Tibial artery (tissue), 4 donors: Measurements from ENCODE around the gene WNK1.

Experiments used
- DNase-seq, 2 donors: peaks; one replicate each; pipeline ENCODE4 v3.0.0-alpha.2; 2019
- H3K27ac ChIP-seq, 2 donors: fragments of 200-600 bp; sonication (generic) in 1 of 2; 1 replicate in 1 of 2; 2 replicates in 1 of 2; pipeline ENCODE4 v1.5.1; 2018 to 2019; ENCODE audit warnings: mild to moderate bottlenecking in 1 of 2
- H3K27me3 ChIP-seq, 2 donors: fragments of 200-600 bp; sonication (generic) in 1 of 2; one replicate each; pipeline versions ENCODE4 v1.5.1 to v1.6.0; 2016 to 2019
- H3K36me3 ChIP-seq, 3 donors: fragments of 200-600 bp; sonication (generic) in 2 of 3; one replicate each; pipeline ENCODE4 v1.5.1; 2016 to 2019; ENCODE audit warnings: mild to moderate bottlenecking in 2 of 3
- H3K4me1 ChIP-seq, 4 donors: fragments of 200-600 bp; sonication (generic) in 2 of 4; 1 replicate in 3 of 4; 2 replicates in 1 of 4; pipeline ENCODE4 v1.5.1; 2016 to 2019
- H3K4me3 ChIP-seq, 2 donors: fragments of 200-600 bp; sonication (generic) in 1 of 2; 1 replicate in 1 of 2; 2 replicates in 1 of 2; pipeline ENCODE4 v1.5.1; 2018 to 2019; ENCODE audit warnings: mild to moderate bottlenecking in 2 of 2
- H3K9me3 ChIP-seq, 3 donors: fragments of 200-600 bp; sonication (generic) in 1 of 3; one replicate each; pipeline ENCODE4 v1.5.1; 2016 to 2019
- CTCF ChIP-seq, 2 experiments: fragments of 200-600 bp in 1 of 2; fragments of 450-650 bp in 1 of 2; IDR thresholded peaks; one replicate each; pipeline ENCODE4 v1.5.1; 2017 to 2019; ENCODE audit warnings: antibody characterized with exemption in 2 of 2, mild to moderate bottlenecking in 1 of 2, moderate library complexity in 1 of 2
- intact Hi-C: fragments of 100-400 bp; cut with DNase I; formaldehyde crosslinking; loops from one replicate; pipeline ENCODE4 v1.15.0; 2023; ENCODE audit warnings: low total_unique reads

The WNK1 gene

GRCh38 chr12:880656-881055 lies 128.3 kb downstream of the WNK1 start:
- intact Hi-C loops, result no loop called here
- no peak for TF ChIP-seq CTCF (IDR thresholded peaks at IDR 0.05)
- Histone ChIP-seq H3K4me3 (no peak overlapping the region), H3K9me3 (no peaks in the 10 kb centered on the region), H3K27ac (no peak overlapping the region), H3K27me3 (no peaks in the 10 kb centered on the region), H3K4me1 (no peaks in the 10 kb centered on the region), H3K36me3 (peaks cover 78 to 89% (median 82%) of the 10 kb centered on the region in 3 donors)
- DNase-seq, result no peak

GRCh38 chr12:884746-885414 lies 132.5 kb downstream of the WNK1 start:
- DNase-seq, result no peak
- Histone ChIP-seq H3K36me3 (peaks cover 96 to 99% (median 98%) of the 10 kb centered on the region in 3 donors), H3K4me1 (no peaks in the 10 kb centered on the region), H3K27ac (no peak overlapping the region), H3K4me3 (no peak overlapping the region), H3K9me3 (no peaks in the 10 kb centered on the region), H3K27me3 (no peaks in the 10 kb centered on the region)
- no peak for TF ChIP-seq CTCF (IDR thresholded peaks at IDR 0.05)
- intact Hi-C loops, result no loop called here

DNA sequence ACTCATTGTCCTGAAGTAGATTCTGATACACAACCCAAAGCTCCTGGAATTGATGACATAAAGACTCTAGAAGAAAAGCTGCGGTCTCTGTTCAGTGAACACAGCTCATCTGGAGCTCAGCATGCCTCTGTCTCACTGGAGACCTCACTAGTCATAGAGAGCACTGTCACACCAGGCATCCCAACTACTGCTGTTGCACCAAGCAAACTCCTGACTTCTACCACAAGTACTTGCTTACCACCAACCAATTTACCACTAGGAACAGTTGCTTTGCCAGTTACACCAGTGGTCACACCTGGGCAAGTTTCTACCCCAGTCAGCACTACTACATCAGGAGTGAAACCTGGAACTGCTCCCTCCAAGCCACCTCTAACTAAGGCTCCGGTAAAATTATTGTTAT lies 133.3 kb downstream of the WNK1 start:
- peaks cover 96 to 99% (median 98%) of the 10 kb centered on the region in 3 donors for H3K36me3 ChIP-seq
- no peak overlapping the region for H3K27ac ChIP-seq
- H3K4me3 ChIP-seq, result no peak overlapping the region
- H3K9me3 ChIP-seq, result no peaks in the 10 kb centered on the region
- DNase-seq, result no peak
- no peaks in the 10 kb centered on the region for H3K4me1 ChIP-seq
- intact Hi-C loops, result no loop called here
- no peak for TF ChIP-seq CTCF (IDR thresholded peaks at IDR 0.05)
- no peaks in the 10 kb centered on the region for H3K27me3 ChIP-seq

GRCh38 chr12:886206-886605 lies 133.8 kb downstream of the WNK1 start:
- no peaks in the 10 kb centered on the region for H3K27me3 ChIP-seq
- TF ChIP-seq CTCF (IDR thresholded peaks at IDR 0.05), result no peak
- no peaks in the 10 kb centered on the region for H3K9me3 ChIP-seq
- intact Hi-C loops, result no loop called here
- no peak overlapping the region for H3K4me3 ChIP-seq
- DNase-seq, result no peak
- no peaks in the 10 kb centered on the region for H3K4me1 ChIP-seq
- no peak overlapping the region for H3K27ac ChIP-seq
- H3K36me3 ChIP-seq, result peaks cover 95 to 98% (median 96%) of the 10 kb centered on the region in 3 donors

DNA sequence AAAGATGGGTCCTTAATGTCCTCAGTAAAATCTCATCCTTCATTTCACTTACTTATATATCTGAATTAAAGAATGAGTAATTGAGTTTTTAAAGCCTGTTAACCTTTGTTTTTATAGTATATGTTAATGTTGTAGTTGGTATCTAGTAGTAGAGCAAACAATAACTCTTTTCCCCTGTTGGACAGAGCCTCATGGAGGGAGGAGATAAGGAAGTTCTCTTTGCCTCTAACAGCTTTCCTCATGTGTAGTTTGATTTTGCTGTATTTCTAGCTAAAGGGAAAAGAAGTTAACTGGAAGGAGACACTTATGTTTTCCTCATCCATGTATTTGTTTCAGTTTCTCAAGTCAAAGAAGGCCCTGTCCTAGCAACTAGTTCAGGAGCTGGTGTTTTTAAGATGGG lies 141.8 kb downstream of the WNK1 start:
- H3K4me1 ChIP-seq, result peaks cover 0 to 15% (median 0%) of the 10 kb centered on the region in 4 donors
- H3K27me3 ChIP-seq, result no peaks in the 10 kb centered on the region
- TF ChIP-seq CTCF (IDR thresholded peaks at IDR 0.05), result no peak
- no peak overlapping the region for H3K27ac ChIP-seq
- DNase-seq, result no peak
- intact Hi-C loops, result loop anchor here (1.0 kb wide), 1 partner anchor 21 kb away; no protein-coding TSS in a partner anchor
- H3K9me3 ChIP-seq, result no peaks in the 10 kb centered on the region
- H3K36me3 ChIP-seq, result peaks cover 79 to 99% (median 86%) of the 10 kb centered on the region in 3 donors
- H3K4me3 ChIP-seq, result no peak overlapping the region
